Measurements from ENCODE around the gene MADD.

Gene MADD

GRCh38 chr11:47253660-47254059 lies 16.3 kb upstream of the MADD start:
- DNase-seq, result no peak

- no peak for DNase-seq
Observed at GRCh38 chr11:47254386-47254785, 15.5 kb upstream of the MADD start.

GRCh38 chr11:47256374-47256773 lies 13.6 kb upstream of the MADD start:
- no peak for DNase-seq

GRCh38 chr11:47257177-47257516 lies 12.8 kb upstream of the MADD start:
- no peak for DNase-seq

- no peak for DNase-seq
Observed at GRCh38 chr11:47257517-47258316, 12.2 kb upstream of the MADD start, which contains the start of gene NR1H3. TSS of gene NR1H3 (plus strand) at chr11:47257996. CDS start at chr11:47259217, 1,221 bp downstream.

- DNase-seq, result no peak
Observed at GRCh38 chr11:47258317-47258902, 11.5 kb upstream of the MADD start.

GRCh38 chr11:47259232-47259977 lies 10.5 kb upstream of the MADD start:
- no peak for DNase-seq

- no peak for DNase-seq
Observed at GRCh38 chr11:47260366-47260765, 9.6 kb upstream of the MADD start.

- no peak for DNase-seq
Observed at GRCh38 chr11:47261291-47261800, 8.6 kb upstream of the MADD start.

GRCh38 chr11:47264119-47264518 lies 5.8 kb upstream of the MADD start:
- DNase-seq, result no peak

GRCh38 chr11:47264521-47264920 lies 5.4 kb upstream of the MADD start:
- no peak for DNase-seq

- DNase-seq, result no peak
Observed at GRCh38 chr11:47267876-47268275, 2.1 kb upstream of the MADD start.

GRCh38 chr11:47268448-47269001 lies 1.4 kb upstream of the MADD start:
- DNase-seq, result no peak

- DNase-seq, result peak; percentile 87
Observed at GRCh38 chr11:47269002-47269828, 718 bp upstream of the MADD start.

GRCh38 chr11:47270331-47271271 lies 668 bp downstream of the MADD start:
- DNase-seq, result no peak

GRCh38 chr11:47271328-47271727 lies 1.4 kb downstream of the MADD start:
- no peak for DNase-seq

GRCh38 chr11:47271961-47272661 lies 2.2 kb downstream of the MADD start:
- DNase-seq, result peak; percentile 8

- no peak for DNase-seq
Observed at GRCh38 chr11:47272706-47273105, 2.8 kb downstream of the MADD start.

- DNase-seq, result no peak
Observed at GRCh38 chr11:47274495-47275235, 4.7 kb downstream of the MADD start.

- no peak for DNase-seq
Observed at GRCh38 chr11:47276923-47277322, 7.0 kb downstream of the MADD start.

All from NCI-H774 (cell line).